Activated naive CD4-positive, alpha-beta T cell treated with anti-CD3 and anti-CD28 coated beads, Interleukin-2, amount 50 U/mL, for 24 hours (primary cell): ENCODE data around the gene PDHB.

ENCODE experiments used
- H3K27ac Mint-ChIP-seq: one replicate; pipeline ENCODE4 v1.8.0; 2021; ENCODE audit warnings: mild to moderate bottlenecking, mixed read lengths
- H3K27me3 Mint-ChIP-seq: one replicate; pipeline ENCODE4 v1.8.0; 2021; ENCODE audit warnings: mixed read lengths
- H3K36me3 Mint-ChIP-seq: one replicate; pipeline ENCODE4 v1.8.0; 2021; ENCODE audit warnings: mixed read lengths
- H3K4me1 Mint-ChIP-seq: one replicate; pipeline ENCODE4 v1.8.0; 2021; ENCODE audit warnings: mixed read lengths
- H3K4me3 Mint-ChIP-seq: one replicate; pipeline ENCODE4 v1.8.0; 2021; ENCODE audit warnings: mild to moderate bottlenecking, mixed read lengths
- H3K9me3 Mint-ChIP-seq: one replicate; pipeline ENCODE4 v1.8.0; 2021; ENCODE audit warnings: mixed read lengths

PDHB gene

DNA sequence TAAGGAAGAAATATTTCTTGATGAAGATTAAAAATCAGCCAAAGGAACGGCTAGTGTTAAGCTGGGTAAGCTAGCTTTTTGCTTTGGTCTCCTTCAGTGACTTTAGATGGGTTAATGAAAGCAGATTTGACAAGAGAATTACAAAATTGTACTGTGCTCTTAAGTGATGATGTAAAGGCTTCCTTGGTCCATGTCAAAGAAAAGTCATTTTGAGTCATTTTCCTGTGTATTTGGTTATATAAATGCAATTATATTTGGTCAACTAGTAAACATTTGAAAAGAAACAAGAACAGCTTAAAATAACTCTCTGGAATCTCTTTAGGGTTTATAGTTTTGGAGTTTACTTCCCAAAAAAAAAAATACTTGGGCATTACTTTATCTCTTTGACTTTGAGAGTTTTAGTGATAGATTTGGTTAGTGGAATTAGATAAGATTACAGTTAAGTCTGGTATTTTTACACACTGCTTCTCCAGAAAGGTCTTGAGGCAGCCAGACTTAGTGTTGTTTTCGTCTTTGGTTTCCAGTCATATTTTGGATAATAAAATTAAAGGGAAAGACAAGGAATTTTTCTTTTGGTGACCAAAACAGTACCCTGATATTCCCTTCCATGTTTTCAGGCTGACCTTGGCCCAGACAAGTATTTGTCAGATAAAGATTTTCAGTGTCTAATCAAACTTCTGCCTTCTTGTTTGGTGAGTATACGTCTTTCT, 42.3 kb downstream of the PDHB start:
- Mint-ChIP-seq H3K27me3 (no peaks in the 10 kb centered on the region), H3K27ac (no peak overlapping the region), H3K36me3 (peaks cover 10% of the 10 kb centered on the region), H3K9me3 (no peaks in the 10 kb centered on the region), H3K4me3 (no peak overlapping the region), H3K4me1 (peaks cover 3% of the 10 kb centered on the region)

DNA sequence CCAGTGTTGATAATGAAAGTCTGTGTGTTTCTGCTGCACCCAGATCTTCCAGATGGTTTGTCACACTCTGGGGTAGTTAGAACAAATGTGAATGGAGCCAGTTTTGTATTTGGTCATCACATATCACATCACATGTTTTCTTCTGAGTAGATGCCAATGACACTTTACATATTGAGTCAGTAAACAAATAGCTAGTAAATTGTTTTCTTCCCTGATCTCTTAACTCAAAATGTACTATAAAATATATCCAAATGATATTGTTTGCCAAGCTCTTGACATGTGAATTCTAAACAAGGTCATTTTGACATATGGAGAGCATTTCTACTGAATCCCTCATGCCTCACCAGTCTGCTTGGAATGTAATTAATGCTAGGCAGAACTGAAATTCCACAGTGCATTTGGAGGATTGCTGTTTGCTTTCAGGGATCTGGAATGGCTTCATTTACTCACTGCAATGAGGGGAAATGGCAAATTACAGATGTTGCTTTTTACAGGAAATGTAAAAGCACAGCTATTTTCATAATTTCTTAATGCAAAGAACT, 45.0 kb downstream of the PDHB start:
- H3K27me3 Mint-ChIP-seq, result no peaks in the 10 kb centered on the region
- no peak overlapping the region for H3K4me3 Mint-ChIP-seq
- no peak overlapping the region for H3K27ac Mint-ChIP-seq
- H3K36me3 Mint-ChIP-seq, result peaks cover 8% of the 10 kb centered on the region
- H3K4me1 Mint-ChIP-seq, result peaks cover 3% of the 10 kb centered on the region
- H3K9me3 Mint-ChIP-seq, result no peaks in the 10 kb centered on the region

DNA sequence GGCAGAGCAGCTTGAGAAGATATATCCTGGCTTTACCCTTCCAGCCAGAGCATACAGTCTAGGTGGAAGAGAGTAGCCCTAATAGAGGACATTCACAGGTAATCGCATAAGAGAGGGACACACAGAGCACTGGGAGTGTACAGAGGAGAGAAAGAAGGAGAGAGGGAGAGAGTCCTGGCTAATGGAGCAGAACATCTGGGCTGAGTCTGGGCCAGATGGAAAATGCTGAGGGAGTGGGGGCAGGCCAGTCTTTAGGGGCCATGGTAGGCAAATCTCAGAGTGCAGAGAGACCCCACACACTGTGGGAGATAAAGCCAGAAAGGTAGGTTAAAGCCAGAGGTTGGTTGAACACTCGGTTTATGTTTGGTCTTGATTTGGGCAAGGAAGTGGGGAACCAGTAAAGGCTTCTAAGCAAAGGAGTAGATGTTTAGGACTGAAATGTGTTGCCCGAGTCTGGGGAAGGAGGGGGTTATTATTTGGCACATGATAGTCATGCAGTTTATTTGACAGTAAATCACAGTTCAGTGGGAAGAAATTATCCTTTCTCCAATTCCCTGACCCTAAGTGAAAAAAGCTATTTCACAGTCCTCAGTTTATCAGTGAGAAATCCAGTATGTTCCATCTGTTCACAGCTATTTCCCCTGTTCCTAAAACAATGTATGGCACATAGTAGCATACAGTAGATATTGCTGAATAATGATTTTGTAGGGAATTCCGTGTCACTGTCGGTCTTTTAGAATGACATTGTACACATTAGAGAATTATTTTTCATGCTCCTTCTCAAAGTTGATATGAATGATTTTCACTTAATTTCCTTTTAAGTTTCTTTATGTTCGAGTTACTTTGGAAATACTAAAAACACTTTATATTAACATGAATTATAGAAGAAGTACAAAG, 45.7 kb downstream of the PDHB start:
- Mint-ChIP-seq H3K9me3 (no peaks in the 10 kb centered on the region), H3K27ac (no peak overlapping the region), H3K27me3 (no peaks in the 10 kb centered on the region), H3K4me1 (peaks cover 3% of the 10 kb centered on the region), H3K36me3 (peaks cover 8% of the 10 kb centered on the region), H3K4me3 (no peak overlapping the region)

DNA sequence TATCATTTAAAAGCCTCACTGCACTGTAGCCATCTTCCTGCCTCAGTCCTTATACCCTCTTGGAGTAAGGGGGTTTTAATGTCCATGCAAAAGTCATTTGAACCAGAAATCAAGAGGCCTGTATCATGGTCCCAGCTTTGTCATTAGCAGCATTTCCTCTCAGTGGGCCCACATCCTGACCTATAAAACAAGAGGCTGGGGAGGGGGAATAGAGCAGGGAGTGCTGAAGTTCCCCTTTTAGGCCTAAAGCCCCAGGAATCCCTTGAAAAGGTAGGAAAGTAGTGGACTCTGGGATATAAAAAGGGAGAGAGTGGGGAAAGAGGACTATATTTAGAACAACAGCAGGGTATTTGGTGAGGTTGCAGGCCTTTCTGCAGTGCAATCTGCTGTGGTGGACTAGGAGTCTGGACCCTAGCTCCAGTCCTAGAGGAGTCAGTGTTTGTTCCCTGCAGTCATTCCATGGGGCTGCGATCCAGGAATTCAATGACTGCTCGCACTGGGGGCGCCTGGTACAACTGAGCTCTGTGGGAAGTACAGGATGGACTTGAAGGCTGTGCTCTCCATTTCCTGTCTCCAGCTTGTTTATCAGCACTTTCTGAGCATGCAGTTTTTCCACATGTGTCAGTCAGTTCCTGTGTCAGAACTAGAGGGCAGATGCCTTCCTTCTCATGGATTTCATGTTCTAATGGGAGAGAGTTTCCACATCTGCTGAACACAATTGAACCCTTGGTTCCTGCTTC, 46.8 kb downstream of the PDHB start:
- H3K36me3 Mint-ChIP-seq, result peaks cover 13% of the 10 kb centered on the region
- H3K27me3 Mint-ChIP-seq, result no peaks in the 10 kb centered on the region
- no peak overlapping the region for H3K27ac Mint-ChIP-seq
- H3K4me3 Mint-ChIP-seq, result no peak overlapping the region
- H3K9me3 Mint-ChIP-seq, result no peaks in the 10 kb centered on the region
- peaks cover 3% of the 10 kb centered on the region for H3K4me1 Mint-ChIP-seq

DNA sequence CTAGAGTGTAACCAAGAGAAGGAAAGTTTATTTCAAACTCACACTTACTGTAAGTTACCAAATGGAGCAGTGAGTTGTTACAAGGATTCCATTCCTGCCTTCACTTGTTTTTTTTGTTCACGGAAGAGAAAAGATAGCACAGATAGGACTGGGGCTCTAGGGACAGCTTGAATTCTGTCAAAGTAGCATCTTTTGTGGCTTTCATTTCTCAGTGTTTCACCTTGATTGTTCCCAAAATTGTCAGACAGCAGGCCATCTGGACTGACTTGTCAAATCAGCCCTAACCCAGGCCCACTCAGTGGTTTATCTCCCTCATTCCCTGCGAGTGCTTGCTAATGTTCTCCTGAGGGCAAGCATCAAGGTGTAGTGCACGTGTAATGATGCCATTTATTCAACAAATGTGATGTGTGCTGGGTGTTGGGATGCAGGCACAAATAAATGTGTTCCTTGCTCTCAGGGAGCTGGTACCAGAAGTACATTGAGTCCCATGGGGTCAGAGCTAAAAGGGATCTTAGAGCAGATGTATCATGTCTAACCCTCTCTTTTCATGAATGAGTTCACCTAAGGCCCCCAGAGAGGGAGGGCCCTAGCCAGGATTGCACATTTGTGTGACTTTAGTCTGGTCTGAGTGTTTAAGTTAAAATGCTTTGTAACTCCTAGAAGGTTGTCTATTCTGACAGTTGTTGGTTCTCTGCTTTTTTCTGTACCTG, 49.1 kb downstream of the PDHB start:
- Mint-ChIP-seq H3K9me3 (no peaks in the 10 kb centered on the region), H3K36me3 (peaks cover 5% of the 10 kb centered on the region), H3K27ac (no peak overlapping the region), H3K4me3 (no peak overlapping the region), H3K27me3 (no peaks in the 10 kb centered on the region), H3K4me1 (peaks cover 3% of the 10 kb centered on the region)

DNA sequence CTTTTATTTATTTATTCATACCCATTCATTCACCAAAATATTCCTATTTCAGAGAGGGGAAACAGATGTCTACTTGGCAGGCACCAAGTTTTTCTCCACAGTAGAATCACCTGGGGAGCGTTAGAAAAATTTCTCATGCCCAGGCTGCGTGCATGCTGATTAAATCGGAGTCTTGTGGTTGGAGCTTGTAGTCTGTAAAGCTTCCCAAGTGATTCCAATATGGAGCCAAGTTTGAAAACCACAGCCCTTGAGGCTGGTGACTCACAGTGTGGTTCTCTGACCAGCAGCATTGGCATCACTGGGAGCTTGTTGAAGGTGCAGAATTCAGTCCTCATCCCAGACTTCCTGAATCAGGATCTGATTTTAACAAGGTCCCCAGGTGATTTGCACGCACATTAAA, 49.7 kb downstream of the PDHB start:
- no peak overlapping the region for H3K27ac Mint-ChIP-seq
- peaks cover 8% of the 10 kb centered on the region for H3K36me3 Mint-ChIP-seq
- H3K4me3 Mint-ChIP-seq, result no peak overlapping the region
- no peaks in the 10 kb centered on the region for H3K9me3 Mint-ChIP-seq
- H3K4me1 Mint-ChIP-seq, result peaks cover 3% of the 10 kb centered on the region
- no peaks in the 10 kb centered on the region for H3K27me3 Mint-ChIP-seq

DNA sequence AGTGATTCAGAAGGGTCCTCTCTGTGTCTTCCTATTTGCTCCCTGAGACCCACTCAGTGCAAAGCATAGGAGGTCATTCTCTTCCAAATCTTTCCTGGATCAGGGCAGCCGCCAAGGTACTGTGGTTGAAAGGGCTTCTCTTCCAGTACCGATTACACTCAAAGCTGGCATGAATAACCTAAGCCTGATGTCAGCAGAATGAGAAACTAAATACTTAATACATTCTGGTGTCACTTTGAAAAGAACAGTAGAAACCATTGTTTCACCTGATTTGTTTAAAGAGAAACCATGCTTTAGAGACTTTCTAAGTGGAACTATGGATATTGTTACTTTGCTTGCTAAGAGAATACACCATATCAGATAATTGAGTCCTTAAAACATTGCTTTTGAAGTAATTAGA, 50.2 kb downstream of the PDHB start:
- peaks cover 8% of the 10 kb centered on the region for H3K36me3 Mint-ChIP-seq
- no peaks in the 10 kb centered on the region for H3K9me3 Mint-ChIP-seq
- H3K27me3 Mint-ChIP-seq, result no peaks in the 10 kb centered on the region
- no peak overlapping the region for H3K27ac Mint-ChIP-seq
- H3K4me3 Mint-ChIP-seq, result no peak overlapping the region
- no peaks in the 10 kb centered on the region for H3K4me1 Mint-ChIP-seq

DNA sequence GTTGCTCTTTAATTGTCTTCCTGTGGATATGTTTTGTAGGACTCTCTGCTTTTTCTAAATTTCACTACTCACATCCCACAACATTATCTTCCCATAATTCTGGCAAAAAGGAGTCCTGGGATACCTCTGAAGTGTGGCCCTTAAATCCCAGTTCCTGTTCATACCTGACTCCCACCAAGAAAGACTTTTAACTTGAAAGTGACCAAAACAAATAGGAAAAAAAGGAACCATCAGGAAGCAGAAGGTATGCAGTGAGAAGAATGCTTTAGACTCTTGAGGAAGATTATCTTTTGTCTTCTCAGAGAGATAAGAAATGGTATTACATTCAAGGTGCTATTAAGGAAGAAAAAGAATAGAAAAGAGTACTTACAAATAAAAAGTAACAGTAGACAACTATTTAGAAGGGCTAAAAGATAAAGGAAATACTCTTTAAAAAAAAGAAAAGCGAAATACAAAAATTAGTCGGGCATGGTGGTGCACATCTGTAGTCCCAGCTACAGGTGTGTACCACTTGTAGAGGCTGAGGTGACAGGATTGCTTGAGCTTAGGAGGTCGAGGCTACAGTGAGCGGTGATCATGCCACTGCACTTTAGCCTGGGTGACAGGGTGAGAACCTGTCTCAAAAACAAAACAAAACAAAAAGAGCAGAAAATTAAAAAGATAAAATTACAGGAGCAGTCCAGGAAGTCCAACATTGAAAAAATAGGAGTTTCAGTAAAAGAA, 54.1 kb downstream of the PDHB start:
- Mint-ChIP-seq H3K4me1 (no peaks in the 10 kb centered on the region), H3K4me3 (no peak overlapping the region), H3K9me3 (no peaks in the 10 kb centered on the region), H3K27me3 (no peaks in the 10 kb centered on the region), H3K27ac (no peak overlapping the region), H3K36me3 (peaks cover 8% of the 10 kb centered on the region)

DNA sequence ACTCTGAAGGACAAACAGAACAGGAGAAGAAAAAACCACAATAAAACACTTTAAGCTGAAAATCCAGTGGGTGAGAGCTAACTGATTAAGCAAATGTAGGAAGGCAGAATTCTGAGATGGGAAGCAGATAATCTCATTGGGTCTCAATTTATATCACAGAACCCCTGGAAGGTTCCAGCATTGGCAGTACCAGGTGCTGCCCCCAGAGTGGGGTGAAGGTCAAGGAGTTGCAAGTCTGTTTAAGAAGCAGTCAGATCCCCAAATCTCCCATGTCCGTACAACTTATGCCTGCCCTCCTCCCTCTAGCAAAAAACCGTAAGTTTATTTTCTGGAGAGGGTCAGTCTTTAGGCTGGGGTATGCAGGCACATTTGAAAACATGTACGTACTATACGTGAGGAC, 55.9 kb downstream of the PDHB start:
- Mint-ChIP-seq H3K9me3 (no peaks in the 10 kb centered on the region), H3K27ac (no peak overlapping the region)

More for the DNA sequence above, 55.9 kb downstream of the PDHB start:
- H3K36me3 Mint-ChIP-seq, result peaks cover 8% of the 10 kb centered on the region
- no peaks in the 10 kb centered on the region for H3K27me3 Mint-ChIP-seq
- no peaks in the 10 kb centered on the region for H3K4me1 Mint-ChIP-seq
- H3K4me3 Mint-ChIP-seq, result no peak overlapping the region
